ENCODE data around the gene CGAS.

DNA sequence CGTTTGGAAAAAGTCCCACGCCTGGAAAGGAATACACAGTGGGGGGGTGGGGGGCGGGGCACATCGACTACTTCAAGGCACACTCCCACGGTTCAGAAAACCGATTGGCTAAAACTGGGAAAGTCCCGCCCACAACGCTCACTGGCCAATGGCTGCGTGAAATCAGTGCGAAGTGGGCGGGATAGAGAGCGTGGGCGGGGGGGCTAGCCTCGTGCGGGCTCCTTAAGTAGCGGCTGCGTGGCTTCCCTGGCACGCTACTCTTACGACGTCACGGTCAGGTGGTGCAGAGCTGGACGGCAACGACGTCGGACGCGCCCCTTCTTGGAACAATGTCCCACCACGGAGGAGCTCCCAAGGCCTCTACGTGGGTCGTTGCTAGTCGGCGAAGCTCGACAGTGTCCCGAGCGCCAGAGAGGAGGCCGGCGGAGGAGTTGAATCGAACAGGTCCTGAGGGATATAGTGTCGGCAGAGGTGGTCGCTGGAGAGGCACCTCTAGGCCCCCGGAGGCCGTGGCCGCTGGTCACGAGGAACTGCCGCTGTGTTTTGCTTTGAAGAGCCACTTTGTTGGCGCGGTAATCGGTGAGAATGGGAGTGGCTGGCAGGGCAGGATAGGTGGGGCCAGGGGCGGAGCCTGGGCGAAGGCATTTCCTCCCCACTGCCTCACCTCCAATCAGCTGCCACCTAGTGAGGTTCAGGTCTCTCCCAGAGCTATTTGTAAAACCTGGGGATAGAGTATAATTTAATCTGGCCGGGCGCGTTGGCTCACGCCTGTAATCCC is 57.3 kb downstream of the CGAS start, which contains the start of gene DDX43:
- TF ChIP-seq POLR2A (IDR thresholded peaks at IDR 0.05), result no peak
- TF ChIP-seq, protein P1, sequence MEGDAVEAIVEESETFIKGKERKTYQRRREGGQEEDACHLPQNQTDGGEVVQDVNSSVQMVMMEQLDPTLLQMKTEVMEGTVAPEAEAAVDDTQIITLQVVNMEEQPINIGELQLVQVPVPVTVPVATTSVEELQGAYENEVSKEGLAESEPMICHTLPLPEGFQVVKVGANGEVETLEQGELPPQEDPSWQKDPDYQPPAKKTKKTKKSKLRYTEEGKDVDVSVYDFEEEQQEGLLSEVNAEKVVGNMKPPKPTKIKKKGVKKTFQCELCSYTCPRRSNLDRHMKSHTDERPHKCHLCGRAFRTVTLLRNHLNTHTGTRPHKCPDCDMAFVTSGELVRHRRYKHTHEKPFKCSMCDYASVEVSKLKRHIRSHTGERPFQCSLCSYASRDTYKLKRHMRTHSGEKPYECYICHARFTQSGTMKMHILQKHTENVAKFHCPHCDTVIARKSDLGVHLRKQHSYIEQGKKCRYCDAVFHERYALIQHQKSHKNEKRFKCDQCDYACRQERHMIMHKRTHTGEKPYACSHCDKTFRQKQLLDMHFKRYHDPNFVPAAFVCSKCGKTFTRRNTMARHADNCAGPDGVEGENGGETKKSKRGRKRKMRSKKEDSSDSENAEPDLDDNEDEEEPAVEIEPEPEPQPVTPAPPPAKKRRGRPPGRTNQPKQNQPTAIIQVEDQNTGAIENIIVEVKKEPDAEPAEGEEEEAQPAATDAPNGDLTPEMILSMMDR (IDR thresholded peaks at IDR 0.05), result no peak
- TF ChIP-seq EP300 (IDR thresholded peaks at IDR 0.05), result no peak

All from sigmoid colon (tissue), 4 donors.